Mesendoderm (in vitro differentiated cells): Measurements from ENCODE around the gene SIAH2.

ENCODE experiments used
- DNase-seq: peaks from one replicate; pipeline ENCODE4 v3.0.0; 2013
- H2AK5ac ChIP-seq: 2 replicates; pipeline ENCODE4 v1.6.1; 2013; ENCODE audit warnings: low read length, inconsistent platforms
- H2BK120ac ChIP-seq: 2 replicates; pipeline ENCODE4 v1.6.1; 2013; ENCODE audit warnings: low read depth, mild to moderate bottlenecking, low read length, moderate library complexity, mixed read lengths
- H2BK15ac ChIP-seq: replicated peaks from 2 replicates; pipeline ENCODE4 v1.6.1; 2013; ENCODE audit warnings: low read depth, mild to moderate bottlenecking, moderate library complexity
- H2BK5ac ChIP-seq: 2 replicates; pipeline ENCODE4 v1.6.1; 2013; ENCODE audit warnings: low read length, inconsistent platforms
- H3K18ac ChIP-seq: 2 replicates; pipeline ENCODE4 v1.6.1; 2013; ENCODE audit warnings: mild to moderate bottlenecking, low read length, mixed read lengths
- H3K23ac ChIP-seq: one replicate; pipeline ENCODE4 v1.6.1; 2013; ENCODE audit warnings: low read length
- H3K27ac ChIP-seq: 2 replicates; pipeline ENCODE4 v1.5.1; 2013; ENCODE audit warnings: low read depth, mild to moderate bottlenecking, inconsistent platforms, low read length, moderate library complexity
- H3K27me3 ChIP-seq: 2 replicates; pipeline ENCODE4 v1.6.1; 2013; ENCODE audit warnings: low read length, control low read depth, mild to moderate bottlenecking, inconsistent platforms; ENCODE audit not compliant: insufficient read depth, poor library complexity
- H3K36me3 ChIP-seq: 2 replicates; pipeline ENCODE4 v1.6.1; 2013; ENCODE audit warnings: low read length, inconsistent platforms; ENCODE audit not compliant: control insufficient read depth, insufficient read depth
- H3K4ac ChIP-seq: one replicate; pipeline ENCODE4 v1.6.1; 2013; ENCODE audit warnings: low read depth, mild to moderate bottlenecking, low read length, moderate library complexity
- H3K4me1 ChIP-seq: 2 replicates; pipeline ENCODE4 v1.6.1; 2013; ENCODE audit warnings: low read depth, low read length, inconsistent platforms; ENCODE audit not compliant: control insufficient read depth
- H3K4me2 ChIP-seq: 2 replicates; pipeline ENCODE4 v1.6.1; 2013; ENCODE audit warnings: low read length
- H3K4me3 ChIP-seq: 2 replicates; pipeline ENCODE4 v1.5.1; 2013; ENCODE audit warnings: mild to moderate bottlenecking, low read length
- H3K56ac ChIP-seq: one replicate; pipeline ENCODE4 v1.6.1; 2013; ENCODE audit warnings: low read length
- H3K79me1 ChIP-seq: 2 replicates; pipeline ENCODE4 v1.6.1; 2013; ENCODE audit warnings: low read length, inconsistent platforms
- H3K79me2 ChIP-seq: 2 replicates; pipeline ENCODE4 v1.6.1; 2013; ENCODE audit warnings: mild to moderate bottlenecking, low read length; ENCODE audit not compliant: control insufficient read depth, insufficient read depth
- H3K9ac ChIP-seq: 2 replicates; pipeline ENCODE4 v1.6.1; 2013; ENCODE audit warnings: low read length, inconsistent platforms
- H4K5ac ChIP-seq: one replicate; pipeline ENCODE4 v1.6.1; 2013; ENCODE audit warnings: low read length
- H4K8ac ChIP-seq: one replicate; pipeline ENCODE4 v1.6.1; 2013; ENCODE audit warnings: low read depth, mild to moderate bottlenecking, control low read depth, low read length, moderate library complexity
- WGBS: extraction: QIAGEN DNeasy Blood & Tissue Kit; methylation state at CpG from one replicate; pipeline ENCODE4 v1.1.7; 2013; ENCODE audit warnings: low lambda C conversion rate, missing lambda C conversion rate; ENCODE audit not compliant: insufficient coverage; ENCODE audit errors: extremely low coverage; 5-methylcytosine and 5-hydroxymethylcytosine counted together

SIAH2 gene

DNA sequence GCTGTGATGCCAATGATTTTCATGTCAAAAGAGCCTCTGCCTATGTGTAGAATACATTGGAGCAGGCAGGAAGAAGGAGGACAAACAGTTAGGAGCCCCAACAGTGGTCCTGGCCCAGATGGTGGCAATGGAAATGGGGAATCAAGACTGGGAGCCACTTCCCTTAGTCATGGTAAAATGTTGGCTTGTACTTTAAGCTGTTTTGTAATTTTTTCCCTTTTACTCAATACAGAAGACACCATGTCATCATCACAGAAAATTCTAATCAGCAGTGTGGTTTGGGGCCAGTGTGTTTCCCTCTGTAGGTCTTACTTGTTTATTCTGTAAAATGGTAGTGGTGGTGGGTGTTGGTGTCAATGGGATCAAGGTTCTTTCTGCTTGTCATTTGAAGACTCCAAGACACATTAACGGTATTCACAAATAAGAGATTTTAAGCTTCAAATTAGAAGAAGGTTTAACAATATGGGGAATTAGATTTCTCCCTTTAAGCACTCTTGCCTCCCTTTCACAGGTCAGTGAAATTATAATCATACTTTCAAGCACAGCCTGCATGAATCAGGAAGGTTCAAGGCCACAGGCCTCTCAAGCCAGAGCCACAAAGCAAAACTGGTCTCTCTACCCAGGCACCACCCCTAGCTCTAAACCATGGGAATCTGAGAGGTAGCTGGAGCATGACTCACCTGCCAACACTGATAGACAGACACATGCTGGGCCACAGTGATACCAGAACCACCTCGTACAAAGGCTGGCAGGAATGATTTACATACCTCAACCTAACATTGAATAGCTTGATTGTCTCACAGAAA, 24.9 kb downstream of the SIAH2 start:
- H2BK120ac ChIP-seq = peak overlapping the region; percentile 75
- H3K18ac ChIP-seq = peak overlapping the region; percentile 52

DNA sequence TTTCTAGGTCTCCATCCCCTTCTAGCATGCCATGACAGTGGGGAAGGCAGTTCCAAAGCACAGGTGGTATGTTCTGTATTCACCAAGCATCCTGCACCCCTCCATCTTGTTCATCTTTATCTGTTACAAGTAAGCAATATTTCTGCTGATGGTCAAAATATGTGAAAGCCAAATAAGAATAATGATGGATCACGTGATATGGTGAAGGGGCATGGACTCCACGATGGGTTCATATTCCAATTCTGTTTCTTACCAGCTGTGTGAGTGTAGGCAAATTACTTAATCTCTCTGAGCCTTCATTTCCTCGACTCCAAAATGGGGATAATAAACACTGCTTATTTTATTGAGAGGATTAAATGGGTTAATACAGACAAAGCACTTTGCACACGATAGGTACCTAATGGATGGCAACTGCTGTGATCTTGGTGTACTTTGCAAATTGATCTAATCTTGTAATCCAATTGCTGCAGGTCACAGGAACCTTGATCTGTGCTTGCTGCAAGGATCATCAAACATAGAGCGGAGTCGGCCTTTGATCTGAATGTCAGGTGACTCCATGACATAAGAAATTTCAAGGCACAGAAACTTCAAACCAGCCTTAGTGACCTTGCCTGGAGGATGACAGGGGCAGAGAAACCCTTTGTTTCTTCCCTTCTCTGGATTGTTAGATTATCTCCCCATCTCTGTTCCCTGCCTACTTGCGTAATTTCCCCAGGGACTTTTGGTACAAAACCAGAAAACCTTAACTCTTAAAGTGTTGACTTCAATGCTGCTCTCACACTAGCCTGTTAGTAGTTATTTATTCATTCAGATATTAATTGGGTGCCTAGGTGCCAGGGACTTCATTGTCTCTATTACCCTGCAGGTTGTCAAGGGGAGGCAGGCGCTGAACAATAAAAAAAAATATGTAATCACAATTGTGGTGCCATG, 25.8 kb downstream of the SIAH2 start:
- Histone ChIP-seq H3K4me1 (peaks cover 17% of the 10 kb centered on the region), H3K56ac (no peak overlapping the region), H3K23ac (no peak overlapping the region), H3K27ac (no peak overlapping the region), H3K18ac (peak overlapping the region; percentile 52), H2BK120ac (peak overlapping the region; percentile 75), H2BK15ac (no peak overlapping the region), H3K4ac (no peak overlapping the region), H2AK5ac (no peak overlapping the region), H3K9ac (no peak overlapping the region), H3K79me2 (no peaks in the 10 kb centered on the region), H4K8ac (no peak overlapping the region), H2BK5ac (no peak overlapping the region), H3K4me3 (no peak overlapping the region), H3K79me1 (no peaks in the 10 kb centered on the region), H3K36me3 (no peaks in the 10 kb centered on the region), H3K4me2 (no peak overlapping the region), H4K5ac (no peak overlapping the region), H3K27me3 (no peaks in the 10 kb centered on the region)
- peak; percentile 47 for DNase-seq
- no CpG with 5 or more reads among the region's 8 CpGs for WGBS

More for the DNA sequence above, 24.9 kb downstream of the SIAH2 start:
- Histone ChIP-seq H3K9ac (no peak overlapping the region), H3K27me3 (no peaks in the 10 kb centered on the region), H3K79me1 (peaks cover 3% of the 10 kb centered on the region), H4K8ac (no peak overlapping the region), H3K4me2 (no peak overlapping the region), H3K23ac (no peak overlapping the region), H2BK5ac (no peak overlapping the region), H4K5ac (no peak overlapping the region), H3K56ac (no peak overlapping the region), H3K4ac (no peak overlapping the region), H3K4me1 (peaks cover 17% of the 10 kb centered on the region), H3K79me2 (no peaks in the 10 kb centered on the region), H2AK5ac (no peak overlapping the region), H3K27ac (no peak overlapping the region), H3K4me3 (no peak overlapping the region), H2BK15ac (peak overlapping the region; percentile 61), H3K36me3 (no peaks in the 10 kb centered on the region)
- WGBS = no CpG with 5 or more reads among the region's 2 CpGs
- peak; percentile 95 for DNase-seq

DNA sequence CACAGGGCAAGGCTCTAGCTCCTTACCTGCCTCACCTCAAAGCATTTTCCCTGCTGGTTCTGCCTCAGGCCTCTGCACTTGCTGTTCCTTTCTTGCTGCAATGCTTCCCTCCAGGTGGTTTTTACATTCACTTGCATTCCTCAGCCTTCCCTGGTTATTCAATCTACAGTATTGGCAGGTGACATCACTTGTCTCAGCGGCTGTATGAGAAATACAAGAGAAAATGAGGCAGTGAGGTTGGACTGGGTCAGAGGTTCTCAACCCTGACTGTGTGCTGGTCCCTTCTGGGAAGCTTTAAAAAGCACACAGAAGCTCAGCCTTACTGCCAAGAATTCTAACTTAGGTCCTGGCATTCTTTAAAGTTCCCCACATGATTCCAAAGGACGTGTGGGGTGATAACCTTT, 26.7 kb downstream of the SIAH2 start:
- H3K27ac ChIP-seq = no peak overlapping the region
- no peaks in the 10 kb centered on the region for H3K36me3 ChIP-seq
- H2BK5ac ChIP-seq = no peak overlapping the region
- no peak overlapping the region for H3K18ac ChIP-seq
- DNase-seq = peak; percentile 92
- H2BK15ac ChIP-seq = no peak overlapping the region
- no peak overlapping the region for H3K23ac ChIP-seq
- H2BK120ac ChIP-seq = no peak overlapping the region
- H3K4me2 ChIP-seq = no peak overlapping the region
- no peak overlapping the region for H4K5ac ChIP-seq
- H3K9ac ChIP-seq = no peak overlapping the region
- WGBS = no CpG with 5 or more reads among the region's 2 CpGs
- H3K4ac ChIP-seq = no peak overlapping the region
- H3K4me1 ChIP-seq = peaks cover 17% of the 10 kb centered on the region
- H3K27me3 ChIP-seq = no peaks in the 10 kb centered on the region
- no peak overlapping the region for H3K4me3 ChIP-seq
- no peaks in the 10 kb centered on the region for H3K79me2 ChIP-seq
- no peak overlapping the region for H3K56ac ChIP-seq
- H3K79me1 ChIP-seq = no peaks in the 10 kb centered on the region
- H4K8ac ChIP-seq = no peak overlapping the region
- H2AK5ac ChIP-seq = no peak overlapping the region

DNA sequence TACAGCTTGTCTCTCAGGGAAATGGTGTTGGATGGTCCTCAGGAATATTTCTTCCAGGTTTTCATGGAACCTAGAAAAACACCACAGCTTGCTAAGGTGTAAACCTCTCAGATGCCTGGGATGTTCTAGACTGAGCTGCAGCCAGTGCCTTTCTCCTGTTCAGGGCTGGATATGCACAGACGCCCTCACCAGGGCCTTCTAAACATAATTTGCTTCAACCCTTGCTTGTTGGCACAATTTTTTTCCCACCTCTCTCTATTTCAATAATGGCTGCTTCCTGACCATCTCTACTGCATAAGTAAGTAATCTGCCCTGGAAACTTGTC, 28.2 kb downstream of the SIAH2 start:
- DNase-seq = no peak
- no peaks in the 10 kb centered on the region for H3K79me1 ChIP-seq
- no peak overlapping the region for H3K23ac ChIP-seq
- H2BK15ac ChIP-seq = no peak overlapping the region
- no peak overlapping the region for H3K27ac ChIP-seq
- no CpG with 5 or more reads among the region's 1 CpG for WGBS
- no peak overlapping the region for H2BK5ac ChIP-seq
- no peak overlapping the region for H3K18ac ChIP-seq
- no peak overlapping the region for H3K4me2 ChIP-seq
- peaks cover 17% of the 10 kb centered on the region for H3K4me1 ChIP-seq
- H3K4me3 ChIP-seq = no peak overlapping the region
- H3K79me2 ChIP-seq = no peaks in the 10 kb centered on the region
- no peak overlapping the region for H4K8ac ChIP-seq
- no peak overlapping the region for H3K9ac ChIP-seq
- no peak overlapping the region for H3K4ac ChIP-seq
- no peaks in the 10 kb centered on the region for H3K27me3 ChIP-seq
- no peak overlapping the region for H4K5ac ChIP-seq
- no peak overlapping the region for H2BK120ac ChIP-seq
- no peak overlapping the region for H2AK5ac ChIP-seq
- no peaks in the 10 kb centered on the region for H3K36me3 ChIP-seq
- no peak overlapping the region for H3K56ac ChIP-seq

DNA sequence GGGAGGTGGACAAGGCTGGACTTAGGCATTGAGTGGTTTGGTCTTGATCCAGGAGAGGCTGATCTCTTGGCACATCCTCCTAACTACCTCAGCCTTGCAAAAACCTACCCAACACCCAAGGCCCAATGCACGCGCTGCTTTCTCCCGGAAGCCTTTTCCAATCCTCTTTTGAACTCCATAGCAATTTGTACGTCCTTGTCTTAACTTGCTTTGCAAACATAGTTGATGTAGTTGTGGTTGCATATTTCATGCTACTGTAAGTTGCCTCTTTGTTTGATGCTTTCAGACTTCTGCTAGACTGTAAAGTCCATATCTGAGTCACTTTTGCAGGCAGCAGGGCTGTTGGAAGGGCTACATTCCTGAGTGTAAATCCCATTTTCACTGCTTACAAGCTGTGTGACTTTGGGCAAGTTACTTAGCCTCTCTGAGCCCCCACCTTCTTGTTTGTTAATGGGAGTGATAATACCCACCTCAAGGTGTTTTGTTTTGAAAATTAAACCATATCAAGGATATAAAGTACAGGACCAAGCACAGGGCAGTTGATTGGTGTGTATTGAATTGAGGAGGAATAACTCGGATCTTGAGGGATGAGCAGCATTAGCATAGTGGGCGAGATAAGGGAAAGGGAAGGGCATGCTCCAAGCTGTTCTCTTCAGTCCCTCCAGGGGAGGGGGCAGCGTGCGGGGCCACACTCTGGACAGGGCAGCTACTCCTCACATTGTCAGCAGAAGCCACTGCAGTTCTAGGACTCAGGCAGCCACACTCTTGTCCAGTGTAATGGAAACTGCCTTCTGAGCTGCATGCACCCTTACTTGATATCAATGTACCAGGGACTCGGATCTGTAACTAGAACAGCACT, 28.8 kb downstream of the SIAH2 start:
- Histone ChIP-seq H3K4me3 (no peak overlapping the region), H3K4me2 (no peak overlapping the region), H2BK15ac (no peak overlapping the region), H3K27ac (no peak overlapping the region), H3K36me3 (no peaks in the 10 kb centered on the region), H3K27me3 (no peaks in the 10 kb centered on the region), H4K8ac (no peak overlapping the region), H3K18ac (no peak overlapping the region), H3K79me1 (no peaks in the 10 kb centered on the region), H2BK120ac (no peak overlapping the region), H3K4me1 (peaks cover 17% of the 10 kb centered on the region), H2AK5ac (no peak overlapping the region), H3K9ac (no peak overlapping the region), H3K79me2 (no peaks in the 10 kb centered on the region), H4K5ac (no peak overlapping the region), H3K23ac (no peak overlapping the region), H3K56ac (peak overlapping the region; percentile 20), H3K4ac (no peak overlapping the region), H2BK5ac (peak overlapping the region; percentile 32)
- no peak for DNase-seq
- WGBS = no CpG with 5 or more reads among the region's 9 CpGs
